Measurements from ENCODE around the gene KPNB1.

Gene KPNB1

DNA sequence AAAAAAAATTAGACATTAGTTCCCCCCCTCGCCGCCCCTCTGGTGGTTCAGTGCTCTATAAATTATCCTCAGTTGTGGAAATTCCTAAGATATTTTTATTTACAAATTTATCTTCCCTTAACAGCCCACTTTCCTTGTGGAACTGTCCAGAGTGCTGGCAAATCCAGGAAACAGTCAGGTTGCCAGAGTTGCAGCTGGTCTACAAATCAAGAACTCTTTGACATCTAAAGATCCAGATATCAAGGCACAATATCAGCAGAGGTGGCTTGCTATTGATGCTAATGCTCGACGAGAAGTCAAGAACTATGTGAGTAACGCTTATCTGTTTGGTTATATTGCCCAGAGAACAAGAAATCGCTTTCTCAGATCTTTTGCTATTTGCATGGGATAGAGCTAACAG is 2.9 kb downstream of the KPNB1 start:
- TF ChIP-seq, protein P1, sequence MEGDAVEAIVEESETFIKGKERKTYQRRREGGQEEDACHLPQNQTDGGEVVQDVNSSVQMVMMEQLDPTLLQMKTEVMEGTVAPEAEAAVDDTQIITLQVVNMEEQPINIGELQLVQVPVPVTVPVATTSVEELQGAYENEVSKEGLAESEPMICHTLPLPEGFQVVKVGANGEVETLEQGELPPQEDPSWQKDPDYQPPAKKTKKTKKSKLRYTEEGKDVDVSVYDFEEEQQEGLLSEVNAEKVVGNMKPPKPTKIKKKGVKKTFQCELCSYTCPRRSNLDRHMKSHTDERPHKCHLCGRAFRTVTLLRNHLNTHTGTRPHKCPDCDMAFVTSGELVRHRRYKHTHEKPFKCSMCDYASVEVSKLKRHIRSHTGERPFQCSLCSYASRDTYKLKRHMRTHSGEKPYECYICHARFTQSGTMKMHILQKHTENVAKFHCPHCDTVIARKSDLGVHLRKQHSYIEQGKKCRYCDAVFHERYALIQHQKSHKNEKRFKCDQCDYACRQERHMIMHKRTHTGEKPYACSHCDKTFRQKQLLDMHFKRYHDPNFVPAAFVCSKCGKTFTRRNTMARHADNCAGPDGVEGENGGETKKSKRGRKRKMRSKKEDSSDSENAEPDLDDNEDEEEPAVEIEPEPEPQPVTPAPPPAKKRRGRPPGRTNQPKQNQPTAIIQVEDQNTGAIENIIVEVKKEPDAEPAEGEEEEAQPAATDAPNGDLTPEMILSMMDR (IDR thresholded peaks at IDR 0.05; ENCODE audit: control extremely low read depth, extremely low read depth, low read depth, missing control alignments), result no peak
- POLR2A ChIA-PET, result no interaction called here
- CTCF ChIA-PET, result interaction anchor here (1.5 to 3.6 kb wide), 4 partner anchors 11 to 292 kb away, joined by 3 to 27 read pairs (median 4); no protein-coding TSS in a partner anchor
- no peak for DNase-seq (ENCODE audit: extremely low spot score)

DNA sequence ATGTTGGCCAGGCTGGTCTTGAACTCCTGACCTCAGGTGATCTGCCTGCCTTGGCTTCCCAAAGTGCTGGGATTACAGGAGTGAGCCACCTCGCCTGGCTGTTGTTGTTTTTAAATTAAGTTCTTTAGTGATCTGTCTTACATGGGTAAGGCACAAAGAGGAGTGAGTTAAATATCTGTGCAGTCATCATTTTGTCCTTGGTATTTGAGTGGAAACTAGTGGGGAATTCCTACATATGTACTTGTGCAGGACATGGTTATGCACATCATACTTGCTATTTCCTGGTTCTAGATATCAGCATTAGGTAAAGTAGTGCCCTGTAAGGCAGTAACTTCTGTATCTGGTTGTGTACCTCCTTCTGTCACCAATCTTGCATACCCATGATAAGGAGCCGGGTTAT is 3.7 kb downstream of the KPNB1 start:
- no peak for DNase-seq (ENCODE audit: extremely low spot score)
- CTCF ChIA-PET, result interaction anchor here (1.5 to 3.6 kb wide), 3 partner anchors 11 to 292 kb away, joined by 3 to 27 read pairs (median 3); no protein-coding TSS in a partner anchor
- POLR2A ChIA-PET, result no interaction called here
- TF ChIP-seq, protein P1 (IDR thresholded peaks at IDR 0.05; ENCODE audit: control extremely low read depth, extremely low read depth, low read depth, missing control alignments), result no peak

GRCh38 chr17:47654991-47655390 is 5.3 kb downstream of the KPNB1 start:
- TF ChIP-seq, protein P1 (IDR thresholded peaks at IDR 0.05; ENCODE audit: control extremely low read depth, extremely low read depth, low read depth, missing control alignments), result no peak
- ChIA-PET CTCF (interaction anchor here (3.6 kb wide), 1 partner anchor 9 kb away, joined by 27 read pairs; no protein-coding TSS in a partner anchor), POLR2A (no interaction called here)
- DNase-seq (ENCODE audit: extremely low spot score), result no peak

DNA sequence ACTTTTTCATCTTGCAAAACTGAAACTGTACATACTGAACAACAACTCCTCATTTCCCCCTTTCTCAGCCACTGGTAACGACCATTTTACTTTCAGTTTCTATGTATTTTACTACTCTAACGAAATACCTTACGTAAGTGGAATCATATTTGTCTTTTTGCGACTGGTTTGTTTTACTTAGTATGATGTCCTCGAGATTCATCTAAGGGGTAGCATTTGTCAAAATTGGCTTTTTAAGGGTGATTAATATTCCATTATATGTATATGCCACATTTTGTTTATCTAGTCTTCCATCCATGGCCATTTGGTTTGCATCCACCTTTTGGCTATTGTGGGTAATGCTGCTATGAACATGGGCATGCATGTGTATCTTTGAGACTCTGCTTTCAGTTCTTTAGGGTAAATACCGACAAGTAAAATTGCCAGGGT is 10.4 kb downstream of the KPNB1 start:
- TF ChIP-seq, protein P1 (IDR thresholded peaks at IDR 0.05; ENCODE audit: control extremely low read depth, extremely low read depth, low read depth, missing control alignments), result no peak
- peak; percentile 26 for DNase-seq (ENCODE audit: extremely low spot score)
- POLR2A ChIA-PET, result no interaction called here
- CTCF ChIA-PET, result no interaction called here

DNA sequence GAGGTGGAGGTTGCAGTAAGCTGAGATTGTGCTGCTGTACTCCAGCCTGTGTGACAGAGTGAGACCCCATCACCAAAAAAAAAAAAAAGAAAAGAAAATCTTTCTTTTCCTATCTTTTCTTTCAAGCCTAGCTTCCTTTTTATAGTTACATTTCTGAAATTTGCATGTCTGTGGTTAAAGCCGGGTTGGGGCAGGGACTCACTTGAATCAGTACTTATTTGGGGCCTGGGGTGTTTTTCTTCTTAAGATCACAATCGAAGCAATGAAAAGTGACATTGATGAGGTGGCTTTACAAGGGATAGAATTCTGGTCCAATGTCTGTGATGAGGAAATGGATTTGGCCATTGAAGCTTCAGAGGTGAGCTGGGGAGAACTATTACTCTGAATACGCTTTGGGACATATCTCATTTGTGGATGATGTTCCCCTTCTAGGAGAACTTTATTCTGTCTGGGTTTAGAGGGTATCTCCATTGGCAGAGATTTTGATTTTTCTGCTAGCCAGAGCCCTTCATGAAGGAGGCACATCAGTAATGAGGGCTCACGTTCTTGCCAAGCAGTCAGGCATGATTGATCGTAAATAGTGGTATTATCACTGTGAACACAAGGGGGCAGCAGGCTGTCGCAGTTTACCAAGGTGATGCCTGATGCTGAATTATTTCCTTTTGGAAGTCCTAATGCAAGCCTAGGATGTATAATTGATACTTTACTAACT is 14.3 kb downstream of the KPNB1 start:
- TF ChIP-seq, protein P1 (IDR thresholded peaks at IDR 0.05; ENCODE audit: control extremely low read depth, extremely low read depth, low read depth, missing control alignments), result peak; percentile 80
- peak; percentile 61 for DNase-seq (ENCODE audit: extremely low spot score)
- ChIA-PET POLR2A (interaction anchor here (0.9 kb wide), 1 partner anchor 14 kb away, joined by 11 read pairs; the partner anchor contains the start of gene KPNB1), CTCF (interaction anchor here (0.8 to 7.8 kb wide), 23 partner anchors 7 to 306 kb away, joined by 3 to 88 read pairs (median 5); partner anchors contain the start of genes CDK5RAP3, KPNB1, OSBPL7 and TBX21)

DNA sequence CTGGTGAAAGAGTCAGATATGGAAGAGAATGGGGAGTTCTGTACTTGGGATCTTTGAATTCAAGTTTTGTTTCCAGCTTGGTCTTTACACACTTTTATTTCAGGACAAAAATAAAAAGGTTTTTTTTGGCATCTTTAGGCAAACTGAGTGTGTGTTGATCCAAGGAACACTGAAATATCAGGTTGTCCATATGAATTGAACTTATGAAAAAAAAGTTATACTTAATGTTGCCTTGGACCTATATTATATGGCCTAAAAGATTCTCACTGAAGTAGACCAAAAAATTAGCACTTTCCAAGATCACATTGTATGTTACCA is 14.9 kb downstream of the KPNB1 start:
- CTCF ChIA-PET, result interaction anchor here (0.7 to 7.8 kb wide), 21 partner anchors 8 to 150 kb away, joined by 3 to 88 read pairs (median 5); partner anchors contain the start of genes KPNB1 and TBX21
- TF ChIP-seq, protein P1 (IDR thresholded peaks at IDR 0.05; ENCODE audit: control extremely low read depth, extremely low read depth, low read depth, missing control alignments), result no peak
- POLR2A ChIA-PET, result interaction anchor here (0.6 kb wide), 1 partner anchor 12 kb away, joined by 4 read pairs; no protein-coding TSS in a partner anchor
- no peak for DNase-seq (ENCODE audit: extremely low spot score)

Measured in GM10248 (cell line).